ENCODE measurements around the gene CYP27C1. TPM values are rescaled to one million over a fixed set of nuclear protein-coding genes. Genes with fewer than 3 reads are reported as not detected.
"Not testable (repeated sequence)": the region's sequence is repeated elsewhere in the genome, so short reads cannot be mapped to it uniquely, and the experiment has no call there.

The CYP27C1 gene
- total RNA-seq, 1 donor from 2014 or later, result 2.4 TPM

DNA sequence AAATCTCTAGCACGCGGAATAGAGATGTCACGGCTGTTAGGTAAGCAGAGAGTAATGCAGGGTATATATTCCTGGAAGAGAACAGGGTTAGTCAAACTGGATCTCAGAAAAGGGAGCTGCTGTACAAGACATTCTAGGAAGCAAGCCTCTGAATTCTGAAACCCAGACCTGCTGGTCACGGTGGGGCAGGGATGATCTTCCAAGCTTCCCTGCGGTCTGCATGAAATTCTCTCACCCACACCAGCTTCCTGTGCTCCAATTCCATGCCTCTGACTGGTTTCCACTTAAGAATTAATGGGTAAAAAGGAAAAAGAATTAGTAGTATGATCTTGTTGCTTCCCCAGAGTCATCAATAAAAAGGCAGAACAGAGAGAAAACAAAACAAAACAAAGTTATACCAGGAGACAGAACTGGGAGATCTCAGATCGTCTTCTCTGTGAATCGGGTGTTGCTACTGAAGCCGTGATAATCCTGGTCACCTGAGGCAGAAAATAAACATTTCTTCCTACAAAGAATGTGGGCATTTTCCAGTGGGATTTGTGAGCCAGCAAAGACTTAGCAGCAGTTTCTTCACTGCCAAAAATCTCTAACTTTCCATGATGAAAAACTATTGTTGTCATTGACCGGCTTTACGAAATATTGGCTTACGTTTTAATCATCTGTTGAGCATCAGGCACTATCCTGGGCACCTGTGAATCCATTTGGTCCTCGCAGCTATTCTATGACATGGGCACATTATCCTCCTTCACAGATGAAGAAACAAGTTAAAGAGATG is 5.3 kb upstream of the CYP27C1 start:
- DNase-seq (ENCODE audit: low spot score in 2 of 2), result no peak
- FAIRE-seq, result no peak

DNA sequence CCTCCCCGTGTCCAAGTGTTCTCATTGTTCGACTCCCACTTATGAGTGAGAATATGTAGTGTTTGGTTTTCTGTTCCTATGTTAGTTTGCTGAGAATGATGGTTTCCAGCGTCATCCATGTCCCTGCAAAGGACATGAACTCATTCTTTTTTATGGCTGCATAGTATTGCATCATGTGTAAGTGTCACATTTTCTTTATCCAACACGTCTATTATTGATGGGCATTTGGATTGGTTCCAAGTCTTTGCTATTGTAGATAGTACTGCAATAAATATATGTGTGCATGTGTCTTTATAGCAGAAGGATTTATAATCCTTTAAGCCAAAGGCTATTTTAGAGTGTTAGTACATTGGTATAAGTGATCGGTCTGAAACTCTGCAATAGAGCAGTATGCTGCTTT is 4.0 kb upstream of the CYP27C1 start:
- DNase-seq (ENCODE audit: low spot score in 2 of 2); FAIRE-seq: not testable (repeated sequence)

DNA sequence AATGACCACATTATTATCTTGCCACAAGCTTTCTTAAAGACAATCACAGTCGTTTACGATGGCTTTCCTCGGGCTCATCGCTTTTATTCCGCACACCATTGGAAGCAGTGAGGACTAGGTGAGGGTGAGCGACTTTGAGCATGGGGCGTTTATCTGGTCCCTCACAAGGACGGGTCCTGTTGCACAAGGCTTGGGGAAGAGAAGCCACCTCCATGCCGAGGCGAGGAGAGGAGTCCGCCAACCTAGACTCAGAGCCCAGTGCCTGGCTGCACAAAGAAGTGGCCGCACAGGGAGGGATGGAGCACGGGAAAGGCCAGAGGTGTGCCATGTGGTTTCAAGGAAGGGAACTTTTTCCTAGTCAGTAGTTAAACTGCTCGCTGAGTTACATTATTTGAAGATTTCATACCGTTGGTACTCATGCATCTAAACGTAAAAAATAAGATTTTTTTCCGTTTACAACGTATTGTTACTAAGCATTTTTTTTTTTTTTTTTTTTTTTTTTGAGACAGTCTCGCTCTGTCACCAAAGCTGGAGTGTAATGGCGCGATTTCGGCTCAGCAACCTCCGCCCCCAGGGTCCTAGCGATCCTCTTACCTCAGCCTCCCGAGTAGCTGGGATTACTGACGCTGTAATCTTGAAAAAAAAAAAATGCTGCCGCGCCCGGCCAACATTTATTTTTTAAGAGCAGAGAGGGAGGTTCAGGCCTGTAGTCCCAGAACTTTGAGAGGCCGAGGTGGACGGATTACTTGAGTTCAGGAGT is 849 bp upstream of the CYP27C1 start:
- no peak for FAIRE-seq

DNA sequence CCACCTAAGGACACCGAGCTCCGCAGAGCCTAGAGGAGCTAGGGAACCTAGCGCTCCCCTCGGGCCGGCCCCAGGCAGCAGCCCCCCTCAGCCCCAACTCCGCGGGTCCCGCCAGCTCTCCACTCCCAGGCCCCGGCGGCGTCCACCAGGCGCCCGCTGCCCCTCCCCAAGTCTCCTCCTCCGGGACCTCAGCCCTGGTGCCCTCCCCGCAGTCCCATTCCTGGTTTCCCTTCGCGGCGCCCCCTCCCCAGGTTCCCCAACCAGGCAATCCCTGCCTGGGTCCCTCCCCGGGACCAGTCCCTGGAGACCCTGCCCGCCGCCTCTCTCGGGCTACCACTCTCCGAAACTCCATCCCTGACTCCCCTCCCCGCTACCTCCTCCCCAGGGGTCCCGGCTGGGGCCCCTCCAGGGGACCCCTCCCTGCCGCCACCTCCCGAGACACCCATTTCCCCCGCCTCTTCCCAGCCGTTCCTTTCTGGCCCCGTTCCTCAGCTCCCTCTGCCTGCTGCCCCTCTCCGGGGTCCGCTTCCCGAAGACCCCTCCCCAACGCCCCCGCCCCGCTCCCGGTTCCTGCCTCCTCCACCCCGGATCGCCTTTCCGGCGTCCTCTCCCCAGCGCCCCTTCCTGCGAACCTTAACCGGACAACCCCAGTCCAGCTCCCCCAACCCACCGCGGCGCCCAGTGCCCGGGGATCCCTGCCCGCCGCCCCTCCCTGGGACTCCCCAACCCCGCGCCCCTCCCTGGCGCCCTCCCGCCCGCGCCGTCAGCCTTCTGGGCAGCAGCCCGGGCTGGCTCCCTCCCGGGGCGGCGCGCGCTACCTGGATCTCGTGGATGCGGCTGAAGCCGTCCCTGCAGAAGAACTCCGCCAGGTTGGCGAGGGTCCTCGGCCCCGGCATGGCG is 678 bp downstream of the CYP27C1 start:
- no peak for FAIRE-seq
- DNase-seq (ENCODE audit: low spot score in 2 of 2), result peak; percentile 37 to 41

More for the DNA sequence above, 849 bp upstream of the CYP27C1 start:
- DNase-seq (ENCODE audit: low spot score in 2 of 2), result no peak

DNA sequence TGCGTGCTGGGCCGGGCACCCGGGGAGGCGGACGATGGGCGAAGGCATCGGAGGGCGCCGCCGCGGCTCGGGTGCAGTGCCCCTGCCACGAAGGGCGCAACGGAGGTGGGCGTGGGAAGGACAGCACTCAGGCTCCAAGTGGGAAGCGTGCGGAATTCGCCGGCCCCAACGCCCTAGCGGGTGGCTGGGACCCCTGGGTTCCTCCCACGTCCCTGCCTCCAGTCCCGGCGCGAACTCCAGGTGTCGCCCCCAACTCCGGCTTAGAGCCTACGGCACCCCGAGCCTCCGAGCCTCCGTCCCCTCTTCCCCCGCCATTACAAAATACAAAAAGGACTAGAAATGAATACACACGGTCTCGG is 1.3 kb downstream of the CYP27C1 start:
- FAIRE-seq (no peak), DNase-seq (ENCODE audit: low spot score in 2 of 2) (no peak)

DNA sequence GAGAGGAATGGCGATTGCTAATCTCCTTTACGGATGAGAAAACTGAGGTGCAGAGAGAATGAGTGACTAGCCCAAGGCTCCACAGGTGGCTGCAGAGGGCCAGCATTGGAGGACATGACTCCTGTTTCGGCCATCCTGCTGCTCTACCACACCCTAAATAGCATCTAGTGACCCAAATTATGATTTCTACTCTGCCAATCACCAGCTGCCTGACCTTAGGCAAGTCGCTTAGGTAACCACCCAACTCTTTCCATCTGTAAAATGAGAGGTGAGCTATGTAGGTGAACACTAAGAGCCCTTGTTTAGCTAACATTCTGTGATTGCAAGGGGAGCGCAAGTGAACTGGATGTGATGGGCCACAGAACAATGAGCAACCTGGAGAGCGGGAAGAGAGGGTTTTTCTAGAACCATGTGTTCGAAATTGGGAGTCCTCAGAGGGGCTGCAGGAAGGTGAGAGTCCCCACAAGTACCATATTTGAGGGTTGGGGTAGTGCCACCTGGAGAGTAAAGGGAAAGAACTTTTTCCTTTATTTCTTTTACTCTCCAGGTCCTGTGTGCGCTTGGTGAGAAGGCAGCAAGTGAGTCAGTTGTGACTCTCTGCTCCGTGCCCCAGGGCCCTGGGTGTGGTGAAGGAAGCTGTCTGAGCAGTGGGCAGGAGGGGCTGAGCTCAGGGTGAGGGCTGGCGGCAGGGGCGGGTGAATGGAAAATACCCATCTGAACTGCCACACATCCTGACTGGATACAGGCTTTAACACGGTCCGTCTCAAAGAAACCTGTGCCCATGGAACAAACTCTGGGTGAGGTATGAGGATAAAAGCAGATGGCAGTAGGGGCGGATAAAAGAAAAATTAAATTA is 2.4 kb downstream of the CYP27C1 start:
- DNase-seq (ENCODE audit: low spot score in 2 of 2) (no peak), FAIRE-seq (no peak)

DNA sequence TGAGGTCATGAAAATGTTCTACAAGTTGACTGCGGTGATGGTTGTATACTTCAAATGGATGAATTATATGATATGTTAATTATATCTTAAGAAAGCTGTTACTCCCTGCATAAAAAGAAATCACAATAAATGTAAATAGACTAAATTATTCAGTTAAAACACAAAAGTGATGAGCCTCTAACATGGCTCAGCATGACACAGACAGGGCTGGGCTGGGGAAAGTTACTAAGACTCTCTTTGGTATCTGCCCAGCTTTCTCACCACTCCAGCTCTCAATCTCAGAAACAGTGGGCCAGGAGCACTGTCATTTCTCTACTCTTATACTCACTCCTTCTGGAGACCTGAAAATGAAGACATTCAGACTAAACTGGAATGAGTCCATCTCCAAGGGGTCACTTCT is 3.5 kb downstream of the CYP27C1 start:
- FAIRE-seq (no peak), DNase-seq (ENCODE audit: low spot score in 2 of 2) (no peak)

DNA sequence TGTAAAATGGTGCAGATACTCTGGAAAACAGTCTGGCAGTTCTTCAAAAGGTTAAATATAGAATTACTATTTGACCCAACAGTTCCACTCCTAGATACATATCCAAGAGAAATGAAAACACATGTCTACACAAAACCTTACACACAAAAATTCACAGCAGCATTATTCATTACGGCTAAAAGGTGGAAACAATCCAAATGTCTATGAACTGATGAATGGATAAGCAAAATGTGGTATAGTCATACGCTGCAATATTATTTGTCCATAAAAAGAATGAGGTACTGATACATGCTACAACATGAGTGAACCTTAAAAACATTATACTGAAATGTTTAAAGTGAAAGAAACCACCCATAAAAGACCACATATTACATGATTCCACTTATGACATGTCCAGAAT is 4.0 kb downstream of the CYP27C1 start:
- DNase-seq (ENCODE audit: low spot score in 2 of 2) (no peak), FAIRE-seq (no peak)

DNA sequence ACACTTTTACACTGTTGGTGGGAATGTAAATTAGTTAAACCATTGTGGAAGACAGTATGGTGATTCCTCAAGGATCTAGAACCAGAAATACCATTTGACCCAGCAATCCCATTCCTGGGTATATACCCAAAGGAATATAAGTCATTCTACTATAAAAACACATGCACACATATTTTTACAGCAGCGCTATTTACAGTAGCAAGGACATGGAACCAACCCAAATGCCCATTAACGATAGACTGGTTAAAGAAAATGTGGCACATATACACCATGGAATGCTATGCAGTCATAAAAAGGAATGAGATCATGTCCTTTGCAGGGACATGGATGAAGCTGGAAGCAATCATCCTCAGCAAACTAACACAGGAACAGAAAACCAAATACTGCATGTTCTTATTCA is 5.9 kb downstream of the CYP27C1 start:
- FAIRE-seq; DNase-seq (ENCODE audit: low spot score in 2 of 2): not testable (repeated sequence)

DNA sequence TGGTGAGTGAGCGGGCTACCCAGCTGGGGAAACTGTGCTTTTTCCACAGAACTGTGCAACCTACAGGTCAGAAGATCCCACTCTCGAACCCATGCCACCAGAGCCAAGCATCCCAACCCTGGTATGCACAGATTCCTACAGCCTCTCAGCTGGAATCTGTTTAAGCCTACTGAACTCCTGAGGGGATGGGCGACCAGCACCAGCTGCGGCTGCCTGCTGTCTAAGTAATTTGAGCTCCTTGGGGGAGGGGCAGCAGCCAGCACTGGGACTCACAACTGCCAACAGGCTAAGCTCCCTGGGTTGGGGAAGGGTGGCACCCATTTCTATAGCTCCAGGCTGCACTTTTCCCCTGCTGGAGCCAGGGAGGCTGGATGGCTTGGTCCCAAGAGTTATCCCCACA is 11.8 kb downstream of the CYP27C1 start:
- FAIRE-seq, result no peak
- DNase-seq (ENCODE audit: low spot score in 2 of 2), result no peak

DNA sequence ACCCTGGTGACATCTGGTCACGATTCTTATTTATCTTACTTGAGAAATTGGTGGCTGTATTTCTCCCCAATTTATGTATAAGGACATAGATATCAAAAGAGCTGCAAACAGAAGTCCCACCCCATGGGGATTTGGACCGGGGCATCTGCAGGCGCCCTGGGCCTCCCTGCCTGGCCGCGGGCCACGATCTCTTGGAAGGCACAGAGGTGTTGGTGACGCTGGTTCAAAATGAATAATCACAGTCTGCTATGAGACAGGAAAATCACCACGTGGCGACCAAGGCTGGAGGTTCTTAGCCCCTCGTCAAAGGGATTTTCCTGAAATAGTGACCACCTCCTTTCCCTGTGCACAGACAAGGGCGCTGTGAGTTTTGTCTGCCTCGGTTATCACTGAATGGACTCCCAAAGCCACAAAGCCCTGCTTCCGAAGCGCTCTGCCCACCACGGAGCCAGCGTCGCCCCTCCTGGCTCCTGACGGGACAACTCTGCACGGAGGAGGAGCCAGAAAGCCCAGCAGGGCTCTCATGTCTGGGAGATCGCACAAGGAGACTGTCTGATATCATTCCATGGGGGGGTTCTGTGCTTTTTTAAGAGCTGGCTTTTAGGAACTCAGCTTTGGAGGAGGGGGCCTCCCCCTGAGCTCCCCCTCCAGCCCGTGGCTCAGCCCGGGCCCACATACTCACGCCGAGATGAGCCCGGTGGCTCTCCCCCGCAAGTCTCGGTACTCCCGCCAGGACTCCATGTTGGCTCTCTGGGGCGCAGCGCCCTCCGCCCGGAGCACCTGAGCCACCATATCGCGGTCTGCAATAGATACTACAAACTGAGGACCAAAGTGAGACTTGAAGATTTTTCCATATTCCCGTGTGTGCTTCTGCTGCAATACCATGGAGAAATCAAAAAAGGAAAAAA is 14.6 kb downstream of the CYP27C1 start:
- FAIRE-seq, result no peak
- DNase-seq (ENCODE audit: low spot score in 2 of 2), result no peak

DNA sequence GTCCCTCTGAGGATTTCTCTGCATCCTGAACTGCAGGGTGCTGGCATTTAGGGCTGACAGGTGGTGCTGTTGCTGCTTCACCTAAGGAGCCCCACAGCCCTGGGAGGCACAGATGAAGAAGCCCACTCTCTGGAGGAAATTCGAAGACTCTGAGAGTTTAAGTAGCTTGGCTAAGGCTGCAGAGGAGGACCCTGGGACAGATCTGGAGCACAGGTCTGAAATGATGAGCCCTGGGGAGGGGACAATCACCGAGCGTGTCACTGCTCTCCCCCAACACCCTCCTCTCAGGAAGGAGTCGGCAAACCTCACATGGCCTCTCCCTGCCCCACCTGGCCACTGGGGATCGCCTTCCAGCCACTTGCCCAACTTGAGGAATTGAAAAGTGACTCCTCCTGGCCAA is 18.6 kb downstream of the CYP27C1 start:
- DNase-seq (ENCODE audit: low spot score in 2 of 2), result no peak
- no peak for FAIRE-seq

DNA sequence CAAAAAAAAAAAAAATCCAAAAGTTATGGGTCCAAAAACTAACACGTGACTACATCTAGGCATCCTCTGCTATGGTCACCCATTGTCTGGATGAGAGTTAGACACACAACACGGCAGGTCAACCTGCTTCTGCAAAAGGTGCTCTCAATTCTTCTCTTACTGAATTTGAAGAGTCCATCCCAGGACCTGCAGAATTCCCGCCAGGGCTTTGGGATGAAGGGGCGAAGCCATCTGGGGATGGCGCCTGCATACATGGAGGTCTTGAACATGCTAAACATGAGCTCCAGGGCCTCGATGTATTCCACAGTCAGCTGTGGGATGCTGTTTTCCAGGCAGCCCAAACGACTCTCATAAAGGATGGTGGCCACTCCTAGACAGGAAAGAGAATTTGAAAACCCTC is 19.1 kb downstream of the CYP27C1 start:
- no peak for FAIRE-seq
- no peak for DNase-seq (ENCODE audit: low spot score in 2 of 2)

DNA sequence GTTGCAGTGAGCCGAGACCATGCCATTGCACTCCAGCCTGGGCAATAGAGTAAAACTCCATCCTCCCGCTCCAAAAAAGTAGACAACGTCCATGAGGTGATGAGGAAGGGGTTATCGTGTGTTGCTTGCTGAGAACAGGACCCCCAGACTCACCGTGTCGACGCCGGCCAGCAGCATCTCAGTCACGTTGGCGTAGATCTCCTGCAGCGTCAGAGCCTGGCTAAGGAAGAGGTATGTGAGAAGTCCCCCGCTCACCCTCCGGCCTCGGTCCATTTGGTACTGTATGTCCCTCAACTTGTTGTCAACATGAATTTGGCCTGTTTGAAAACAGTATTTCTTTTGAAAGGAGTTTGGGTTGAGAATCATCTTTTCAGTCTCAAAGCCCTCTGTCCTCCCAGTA is 20.9 kb downstream of the CYP27C1 start:
- no peak for DNase-seq (ENCODE audit: low spot score in 2 of 2)
- no peak for FAIRE-seq

DNA sequence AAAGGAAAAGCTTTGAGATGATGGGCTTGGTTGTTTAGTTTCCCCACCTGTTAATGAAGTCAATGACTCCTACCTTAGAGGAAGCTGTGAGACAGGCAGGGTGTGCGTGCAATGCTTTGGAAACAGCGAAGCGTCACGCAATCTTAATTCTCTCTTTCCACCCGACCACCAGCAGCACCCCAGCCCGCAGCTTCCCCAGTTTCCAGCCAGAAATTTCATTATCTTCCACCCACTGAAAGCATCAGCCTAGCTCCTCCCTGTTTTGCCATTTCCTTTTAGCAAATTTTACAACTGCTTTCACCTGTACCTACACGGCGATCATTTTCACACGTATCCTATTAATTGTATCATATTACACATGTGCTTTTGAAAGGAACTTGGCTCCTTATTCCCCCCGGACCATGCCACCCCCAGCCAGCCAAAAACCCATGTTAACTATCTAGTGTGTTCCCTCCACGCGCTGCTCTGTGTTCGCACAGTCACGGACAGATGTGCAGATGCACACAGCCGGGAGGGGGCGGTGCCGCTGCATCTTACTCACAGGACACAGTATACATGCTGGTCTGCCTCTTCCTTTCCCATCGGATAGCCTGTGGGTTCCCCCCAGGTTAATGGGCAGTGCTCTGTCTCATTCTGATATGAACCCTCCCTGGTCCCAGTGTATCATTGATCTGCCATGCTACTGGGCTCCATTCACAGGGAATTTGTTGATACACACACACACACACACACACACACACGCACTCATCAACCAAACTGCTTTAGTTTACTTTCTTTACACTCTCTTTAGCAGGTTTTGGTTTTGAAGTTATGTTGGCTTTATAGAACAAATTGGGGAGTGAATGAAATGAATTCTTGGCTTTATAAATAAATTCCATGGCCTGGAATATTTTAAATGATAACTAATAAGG is 22.4 kb downstream of the CYP27C1 start:
- no peak for FAIRE-seq
- DNase-seq (ENCODE audit: low spot score in 2 of 2), result no peak

DNA sequence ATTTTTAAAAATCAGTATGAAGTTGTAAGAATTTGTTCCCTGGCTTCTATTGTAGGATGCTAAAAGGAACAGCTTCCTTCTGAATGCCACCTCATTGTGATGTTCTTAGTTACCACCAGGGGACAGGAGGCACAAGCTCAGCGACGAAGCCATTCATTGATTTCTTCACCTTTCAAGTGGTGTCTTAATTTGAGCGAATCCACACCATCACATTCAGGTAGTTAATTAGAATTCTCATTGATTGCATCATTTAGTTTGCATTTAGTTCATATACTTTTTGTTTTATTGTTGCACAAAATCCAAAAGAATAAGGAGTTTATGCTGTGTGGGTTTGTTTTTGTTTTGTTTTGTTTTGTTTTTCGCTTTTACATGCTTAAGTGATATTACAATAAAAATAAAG is 23.1 kb downstream of the CYP27C1 start:
- no peak for FAIRE-seq
- no peak for DNase-seq (ENCODE audit: low spot score in 2 of 2)

DNA sequence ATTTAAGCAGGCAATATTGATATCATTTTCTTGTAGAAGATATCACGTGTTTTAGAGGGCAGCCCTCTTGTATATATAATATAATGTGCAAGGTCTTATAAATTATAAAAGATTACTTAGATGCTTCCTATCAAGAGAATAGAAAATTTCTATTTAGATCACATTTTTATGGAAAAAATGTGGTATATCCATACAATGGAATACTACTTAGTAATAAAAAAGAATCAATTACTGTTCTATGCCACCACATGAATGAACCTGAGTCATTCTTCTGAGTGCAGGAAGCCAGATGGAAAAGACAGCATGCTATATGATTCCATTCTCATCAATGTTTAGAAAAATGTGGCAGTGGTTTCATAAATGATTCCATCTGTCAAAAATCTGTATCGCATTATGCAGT is 23.6 kb downstream of the CYP27C1 start:
- DNase-seq (ENCODE audit: low spot score in 2 of 2) (no peak), FAIRE-seq (no peak)

All from frontal cortex (tissue), 4 donors.